ENCODE results near the gene PGM1. TPM values are rescaled to one million over a fixed set of nuclear protein-coding genes. Genes with fewer than 3 reads are reported as not detected.

PGM1 gene
- total RNA-seq, 1 donor = 62.2 TPM

GRCh38 chr1:63668298-63668697 is 75.1 kb downstream of the PGM1 start:
- H3K4me3 ChIP-seq (ENCODE audit: low read depth, low read length) = no peak overlapping the region
- DNase-seq (ENCODE audit: low read depth) = peak; percentile 21
- no peak for TF ChIP-seq CTCF (IDR thresholded peaks at IDR 0.05; ENCODE audit: insufficient read depth, low read depth, low read length)

GRCh38 chr1:63669151-63669961 is 76.1 kb downstream of the PGM1 start:
- no peak for DNase-seq (ENCODE audit: low read depth)
- no peak overlapping the region for H3K4me3 ChIP-seq (ENCODE audit: low read depth, low read length)
- TF ChIP-seq CTCF (IDR thresholded peaks at IDR 0.05; ENCODE audit: insufficient read depth, low read depth, low read length) = no peak

- DNase-seq (ENCODE audit: low read depth) = no peak
- H3K4me3 ChIP-seq (ENCODE audit: low read depth, low read length) = no peak overlapping the region
- TF ChIP-seq CTCF (IDR thresholded peaks at IDR 0.05; ENCODE audit: insufficient read depth, low read depth, low read length) = no peak
These were observed 77.0 kb downstream of the PGM1 start for GRCh38 chr1:63670164-63670563.

GRCh38 chr1:63671514-63671913 is 78.3 kb downstream of the PGM1 start:
- no peak overlapping the region for H3K4me3 ChIP-seq (ENCODE audit: low read depth, low read length)
- DNase-seq (ENCODE audit: low read depth) = no peak
- no peak for TF ChIP-seq CTCF (IDR thresholded peaks at IDR 0.05; ENCODE audit: insufficient read depth, low read depth, low read length)

GRCh38 chr1:63674238-63674864 is 81.1 kb downstream of the PGM1 start:
- DNase-seq (ENCODE audit: low read depth) = peak; percentile 80
- TF ChIP-seq CTCF (IDR thresholded peaks at IDR 0.05; ENCODE audit: insufficient read depth, low read depth, low read length) = peak; percentile 88
- no peak overlapping the region for H3K4me3 ChIP-seq (ENCODE audit: low read depth, low read length)

GRCh38 chr1:63674865-63675419 is 81.7 kb downstream of the PGM1 start:
- H3K4me3 ChIP-seq (ENCODE audit: low read depth, low read length) = no peak overlapping the region
- TF ChIP-seq CTCF (IDR thresholded peaks at IDR 0.05; ENCODE audit: insufficient read depth, low read depth, low read length) = no peak
- no peak for DNase-seq (ENCODE audit: low read depth)

Measured in fibroblast of villous mesenchyme (primary cell).